GM12878 (cell line): ENCODE results near the gene COA5. TPM values are rescaled to one million over a fixed set of nuclear protein-coding genes. Genes with fewer than 3 reads are reported as not detected.

Experiments used
- CBX3 ChIP-seq: fragments of 200-600 bp; sonication (generic); IDR thresholded peaks from 2 replicates; pipeline ENCODE4 v1.6.1; 2016; ENCODE audit warnings: low read depth, borderline replicate concordance
- DPF2 ChIP-seq: fragments of 450-650 bp; IDR thresholded peaks from 2 replicates; pipeline ENCODE4 v1.6.1; 2017; ENCODE audit warnings: mild to moderate bottlenecking
- ETV6 ChIP-seq, 2 experiments: fragments of 450-650 bp in 1 of 2; IDR thresholded peaks in 1 of 2; conservative IDR thresholded peaks in 1 of 2; 2 replicates each; pipeline ENCODE4 v1.6.1; 2014; ENCODE audit warnings: antibody characterized with exemption in 1 of 2, borderline replicate concordance in 1 of 2, low read depth in 1 of 2, mild to moderate bottlenecking in 1 of 2, moderate library complexity in 1 of 2
- LARP7 ChIP-seq: fragments of 450-650 bp; IDR thresholded peaks from 2 replicates; pipeline ENCODE4 v1.6.1; 2017; ENCODE audit warnings: mild to moderate bottlenecking
- NKRF ChIP-seq: fragments of 450-650 bp; conservative IDR thresholded peaks from 2 replicates; pipeline ENCODE4 v1.6.1; 2017; ENCODE audit warnings: mild to moderate bottlenecking, moderate library complexity
- NR2C1 ChIP-seq: fragments of 450-650 bp; IDR thresholded peaks from 2 replicates; pipeline ENCODE4 v1.6.1; 2017; ENCODE audit warnings: antibody characterized with exemption, mild to moderate bottlenecking, moderate library complexity
- SPI1 ChIP-seq: IDR thresholded peaks from 2 replicates; pipeline ENCODE4 v1.6.1; 2011; ENCODE audit warnings: low read depth, mild to moderate bottlenecking, low read length, moderate library complexity, borderline replicate concordance; ENCODE audit not compliant: insufficient read depth
- ZNF687 ChIP-seq: fragments of 450-650 bp; IDR thresholded peaks from 2 replicates; pipeline ENCODE4 v1.6.1; 2017; ENCODE audit warnings: mild to moderate bottlenecking, moderate library complexity
- polyA plus RNA-seq, 11 experiments: library from polyadenylated mRNA; depleted of rRNA in 4 of 11; unstranded in 6 of 11; stranded (reverse) in 5 of 11; fragments of >200 nt; fragmentation: Nextera tagmentation in 4 of 11; fragmentation: Illumina TruSeq in 1 of 11; extraction: Ambion mirVana in 4 of 11; extraction: Trizol in 1 of 11; gene quantifications; 1 replicate in 1 of 11; 2 replicates in 10 of 11; pipeline versions ENCODE4 v1.2.1 to v1.2.3, GENCODE V29; 2011 to 2016; ENCODE audit warnings: inconsistent platforms in 2 of 11, missing spikeins in 2 of 11, low read depth in 1 of 11
- total RNA-seq, 4 experiments: library from RNA; depleted of rRNA in 3 of 4; stranded (reverse); fragments of >200 nt in 3 of 4; fragmentation: Illumina TruSeq in 1 of 4; extraction: Trizol in 1 of 4; gene quantifications; 2 replicates each; pipeline versions ENCODE4 v1.2.1 to v1.2.3, GENCODE V29; 2013 to 2021
- TF ChIP-seq, protein P1 (sequence below): IDR thresholded peaks from 2 replicates; pipeline ENCODE4 v1.6.1; 2012; ENCODE audit warnings: low read depth, low read length, improper control_type of control experiment
- TF ChIP-seq, protein P2 (sequence below): fragments of 450-650 bp; IDR thresholded peaks from 2 replicates; pipeline ENCODE4 v1.6.1; 2018; ENCODE audit warnings: mild to moderate bottlenecking, low read depth, moderate library complexity; ENCODE audit not compliant: partially characterized antibody

COA5 gene
- total and polyA plus RNA-seq, 10 of the 15 experiments (the other 5 are each of a cell fraction or from before 2014, with no cell fraction given), result 20.7 to 63.3 (median 37.9) TPM

DNA sequence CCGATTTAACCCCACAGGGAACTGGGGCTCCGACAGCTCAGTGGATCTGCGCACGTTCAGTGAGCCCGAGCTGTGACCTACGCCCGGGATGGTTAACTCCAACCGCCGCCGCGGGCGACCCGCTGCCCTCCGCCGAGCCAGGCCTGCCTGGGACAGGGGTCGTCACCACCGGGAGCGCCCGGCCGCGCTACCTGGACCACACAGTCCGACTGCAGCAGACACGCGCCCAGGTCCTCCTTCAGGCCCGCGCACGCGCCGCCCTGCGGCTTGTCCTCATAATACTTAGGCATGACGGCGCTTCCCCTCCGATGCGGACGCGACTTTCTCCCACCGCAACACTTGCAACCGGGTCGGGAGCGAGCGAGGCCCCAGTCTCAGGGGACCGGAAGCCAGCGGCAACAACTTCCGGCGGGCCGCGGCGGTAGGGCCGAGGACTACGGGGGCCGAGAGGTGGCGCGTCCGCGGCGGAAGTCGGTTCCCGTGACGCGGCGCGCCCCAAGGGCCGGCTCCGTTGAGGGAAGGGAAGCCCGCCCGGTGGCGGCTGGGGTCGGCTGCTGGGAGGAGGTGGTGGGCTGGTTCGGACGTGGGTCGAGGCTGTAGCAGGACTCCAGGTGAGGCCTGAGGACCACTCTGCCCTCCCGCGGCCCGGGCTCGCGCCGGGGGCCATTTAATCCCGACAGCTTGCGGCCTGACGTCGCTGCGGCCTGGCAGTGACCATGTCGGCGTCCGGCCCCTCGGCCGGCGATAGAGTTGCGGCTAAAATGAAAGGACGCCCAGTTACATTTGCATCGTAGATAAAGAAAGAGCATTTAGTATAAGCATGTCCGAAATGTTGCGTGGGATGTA lies at the start of gene COA5, which contains the start of gene UNC50 (continued):
- peak in 1 of 2 experiments; percentile 14; a peak in 1 of 4 replicates for TF ChIP-seq ETV6 (conservative IDR thresholded peaks at IDR 0.05 in 1 of 2, IDR thresholded peaks at IDR 0.05 in 1 of 2; ENCODE audit: borderline replicate concordance in 1 of 2, low read depth in 1 of 2)
- peak; percentile 75 for TF ChIP-seq ZNF687
- peak; percentile 50; the same call in 1 of the 2 replicates for TF ChIP-seq SPI1
- TF ChIP-seq LARP7, result no peak; the same call in 1 of the 2 replicates
- TF ChIP-seq CBX3, result no peak
- peak; percentile 72 for TF ChIP-seq NKRF
- peak; percentile 69 for TF ChIP-seq DPF2
- peak; percentile 69 for TF ChIP-seq NR2C1
- TF ChIP-seq, protein P1, sequence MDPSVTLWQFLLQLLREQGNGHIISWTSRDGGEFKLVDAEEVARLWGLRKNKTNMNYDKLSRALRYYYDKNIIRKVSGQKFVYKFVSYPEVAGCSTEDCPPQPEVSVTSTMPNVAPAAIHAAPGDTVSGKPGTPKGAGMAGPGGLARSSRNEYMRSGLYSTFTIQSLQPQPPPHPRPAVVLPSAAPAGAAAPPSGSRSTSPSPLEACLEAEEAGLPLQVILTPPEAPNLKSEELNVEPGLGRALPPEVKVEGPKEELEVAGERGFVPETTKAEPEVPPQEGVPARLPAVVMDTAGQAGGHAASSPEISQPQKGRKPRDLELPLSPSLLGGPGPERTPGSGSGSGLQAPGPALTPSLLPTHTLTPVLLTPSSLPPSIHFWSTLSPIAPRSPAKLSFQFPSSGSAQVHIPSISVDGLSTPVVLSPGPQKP, result peak; percentile 89
- TF ChIP-seq, protein P2, sequence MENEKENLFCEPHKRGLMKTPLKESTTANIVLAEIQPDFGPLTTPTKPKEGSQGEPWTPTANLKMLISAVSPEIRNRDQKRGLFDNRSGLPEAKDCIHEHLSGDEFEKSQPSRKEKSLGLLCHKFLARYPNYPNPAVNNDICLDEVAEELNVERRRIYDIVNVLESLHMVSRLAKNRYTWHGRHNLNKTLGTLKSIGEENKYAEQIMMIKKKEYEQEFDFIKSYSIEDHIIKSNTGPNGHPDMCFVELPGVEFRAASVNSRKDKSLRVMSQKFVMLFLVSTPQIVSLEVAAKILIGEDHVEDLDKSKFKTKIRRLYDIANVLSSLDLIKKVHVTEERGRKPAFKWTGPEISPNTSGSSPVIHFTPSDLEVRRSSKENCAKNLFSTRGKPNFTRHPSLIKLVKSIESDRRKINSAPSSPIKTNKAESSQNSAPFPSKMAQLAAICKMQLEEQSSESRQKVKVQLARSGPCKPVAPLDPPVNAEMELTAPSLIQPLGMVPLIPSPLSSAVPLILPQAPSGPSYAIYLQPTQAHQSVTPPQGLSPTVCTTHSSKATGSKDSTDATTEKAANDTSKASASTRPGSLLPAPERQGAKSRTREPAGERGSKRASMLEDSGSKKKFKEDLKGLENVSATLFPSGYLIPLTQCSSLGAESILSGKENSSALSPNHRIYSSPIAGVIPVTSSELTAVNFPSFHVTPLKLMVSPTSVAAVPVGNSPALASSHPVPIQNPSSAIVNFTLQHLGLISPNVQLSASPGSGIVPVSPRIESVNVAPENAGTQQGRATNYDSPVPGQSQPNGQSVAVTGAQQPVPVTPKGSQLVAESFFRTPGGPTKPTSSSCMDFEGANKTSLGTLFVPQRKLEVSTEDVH, result no peak
